ENCODE results near the gene SCG2. TPM values are rescaled to one million over a fixed set of nuclear protein-coding genes. Genes with fewer than 3 reads are reported as not detected.

Gene SCG2
- total RNA-seq, 2 experiments from 2014 or later, result 0.06 TPM; not detected in 1

GRCh38 chr2:223576873-223577272 lies 25.3 kb downstream of the SCG2 start:
- H3K79me2 ChIP-seq (ENCODE audit: insufficient read depth, low read depth, low read length), result no peaks in the 10 kb centered on the region
- no peak overlapping the region for H3K4me2 ChIP-seq (ENCODE audit: low read length)
- no peaks in the 10 kb centered on the region for H3K9me3 ChIP-seq (ENCODE audit: low read length)
- H3K27ac ChIP-seq (ENCODE audit: low read depth, low read length, poor library complexity, severe bottlenecking), result no peak overlapping the region
- H3K4me3 ChIP-seq (ENCODE audit: low read depth, low read length, poor library complexity, severe bottlenecking), result no peak overlapping the region
- H4K20me1 ChIP-seq (ENCODE audit: insufficient read depth, low read length), result no peaks in the 10 kb centered on the region
- TF ChIP-seq EZH2phosphoT487 (IDR thresholded peaks at IDR 0.05; ENCODE audit: borderline replicate concordance, low read depth, low read length) (no peak), CTCF (conservative IDR thresholded peaks at IDR 0.05; ENCODE audit: low read length) (no peak)
- H2AFZ ChIP-seq (ENCODE audit: low read length), result no peak overlapping the region
- H3K9me2 ChIP-seq (ENCODE audit: insufficient read depth, low read length), result no peaks in the 10 kb centered on the region
- H3K4me1 ChIP-seq (ENCODE audit: insufficient read depth, low read length, poor library complexity, severe bottlenecking), result no peaks in the 10 kb centered on the region
- no peak for DNase-seq (ENCODE audit: low spot score)
- ChIA-PET POLR2A (no interaction called here), CTCF (ENCODE audit: unreplicated experiment) (no interaction called here)
- H3K36me3 ChIP-seq (ENCODE audit: insufficient read depth, low read length), result no peaks in the 10 kb centered on the region
- no TSS peak for BruUV-seq (replicated peaks)
- intact Hi-C loops (cut with micrococcal nuclease; ENCODE audit: unreplicated experiment), result no loop called here

GRCh38 chr2:223570784-223571183 lies 31.4 kb downstream of the SCG2 start:
- H3K4me3 ChIP-seq (ENCODE audit: low read depth, low read length, poor library complexity, severe bottlenecking), result no peak overlapping the region
- H4K20me1 ChIP-seq (ENCODE audit: insufficient read depth, low read length), result no peaks in the 10 kb centered on the region
- no TSS peak for BruUV-seq (replicated peaks)
- no peak overlapping the region for H3K27ac ChIP-seq (ENCODE audit: low read depth, low read length, poor library complexity, severe bottlenecking)
- ChIA-PET CTCF (ENCODE audit: unreplicated experiment) (no interaction called here), POLR2A (interaction anchor here (0.7 to 1.1 kb wide), 3 partner anchors 10 to 816 kb away, joined by 3 to 5 read pairs (median 3); no protein-coding TSS in a partner anchor)
- TF ChIP-seq CTCF (conservative IDR thresholded peaks at IDR 0.05; ENCODE audit: low read length), result no peak
- no peak for TF ChIP-seq EZH2phosphoT487 (IDR thresholded peaks at IDR 0.05; ENCODE audit: borderline replicate concordance, low read depth, low read length)
- DNase-seq (ENCODE audit: low spot score), result no peak
- no peaks in the 10 kb centered on the region for H3K9me3 ChIP-seq (ENCODE audit: low read length)
- H3K4me2 ChIP-seq (ENCODE audit: low read length), result no peak overlapping the region
- no peaks in the 10 kb centered on the region for H3K4me1 ChIP-seq (ENCODE audit: insufficient read depth, low read length, poor library complexity, severe bottlenecking)
- H2AFZ ChIP-seq (ENCODE audit: low read length), result no peak overlapping the region
- H3K36me3 ChIP-seq (ENCODE audit: insufficient read depth, low read length), result no peaks in the 10 kb centered on the region
- intact Hi-C loops (cut with micrococcal nuclease; ENCODE audit: unreplicated experiment), result no loop called here
- no peaks in the 10 kb centered on the region for H3K79me2 ChIP-seq (ENCODE audit: insufficient read depth, low read depth, low read length)
- no peaks in the 10 kb centered on the region for H3K9me2 ChIP-seq (ENCODE audit: insufficient read depth, low read length)

- intact Hi-C loops (cut with micrococcal nuclease; ENCODE audit: unreplicated experiment), result no loop called here
- no TSS peak for BruUV-seq (replicated peaks)
- DNase-seq (ENCODE audit: low spot score), result no peak
- no peaks in the 10 kb centered on the region for H4K20me1 ChIP-seq (ENCODE audit: insufficient read depth, low read length)
- H3K9me3 ChIP-seq (ENCODE audit: low read length), result no peaks in the 10 kb centered on the region
- H3K4me3 ChIP-seq (ENCODE audit: low read depth, low read length, poor library complexity, severe bottlenecking), result no peak overlapping the region
- H3K9me2 ChIP-seq (ENCODE audit: insufficient read depth, low read length), result no peaks in the 10 kb centered on the region
- H3K79me2 ChIP-seq (ENCODE audit: insufficient read depth, low read depth, low read length), result no peaks in the 10 kb centered on the region
- H2AFZ ChIP-seq (ENCODE audit: low read length), result no peak overlapping the region
- no peak for TF ChIP-seq CTCF (conservative IDR thresholded peaks at IDR 0.05; ENCODE audit: low read length)
- TF ChIP-seq EZH2phosphoT487 (IDR thresholded peaks at IDR 0.05; ENCODE audit: borderline replicate concordance, low read depth, low read length), result no peak
- no peak overlapping the region for H3K4me2 ChIP-seq (ENCODE audit: low read length)
- H3K27ac ChIP-seq (ENCODE audit: low read depth, low read length, poor library complexity, severe bottlenecking), result no peak overlapping the region
- CTCF ChIA-PET (ENCODE audit: unreplicated experiment), result no interaction called here
- POLR2A ChIA-PET, result no interaction called here
- H3K4me1 ChIP-seq (ENCODE audit: insufficient read depth, low read length, poor library complexity, severe bottlenecking), result no peaks in the 10 kb centered on the region
- H3K36me3 ChIP-seq (ENCODE audit: insufficient read depth, low read length), result no peaks in the 10 kb centered on the region
Observed at GRCh38 chr2:223566396-223566795, 35.8 kb downstream of the SCG2 start.

Measured in OCI-LY7 (cell line).